GM12878 (cell line): ENCODE measurements around the gene MT1E. TPM values are rescaled to one million over a fixed set of nuclear protein-coding genes. Genes with fewer than 3 reads are reported as not detected.
A peak's percentile ranks its signal among the peaks of the same experiment; 100 is the strongest.

ENCODE experiments used
- ATAC-seq: fragments of 200-7000 bp; cut with Tn5 transposase; 3 replicates; pipeline ENCODE4 v1.9.1; 2020; ENCODE audit warnings: mild to moderate bottlenecking, moderate library complexity
- BruUV-seq: library from RNA; stranded (reverse); fragments of 400-500 nt; replicated peaks from 2 replicates; lab custom pipeline; 2021; lab: Mats Ljungman, UMichigan
- CTCF ChIA-PET: fragments of 300-600 bp; sonication (Branson Sonifier 250); formaldehyde crosslinking; extraction: SDS; loops from one replicate; lab custom pipeline; 2021; ENCODE audit warnings: inconsistent platforms; lab: Yijun Ruan, JAX
- POLR2A ChIA-PET: fragments of 350-600 bp; formaldehyde crosslinking; extraction: SDS; loops from one replicate; lab custom pipeline; 2021; ENCODE audit warnings: inconsistent platforms; lab: Charles Lee
- RAD21 ChIA-PET: fragments of 300-600 bp; sonication (Branson Sonifier 250); formaldehyde crosslinking; loops from one replicate; lab custom pipeline; 2023; ENCODE audit warnings: antibody characterized with exemption; ENCODE audit not compliant: unreplicated experiment; lab: Charles Lee
- SMC1A ChIA-PET: fragments of 300-600 bp; sonication (Branson Sonifier 250); formaldehyde crosslinking; loops from one replicate; lab custom pipeline; 2023; ENCODE audit not compliant: unreplicated experiment, uncharacterized antibody; lab: Charles Lee
- DNase-seq: peaks from one replicate; pipeline ENCODE4 v3.0.0-alpha.2; 2011; ENCODE audit warnings: low read depth, low spot score
- FAIRE-seq: peaks from 3 replicates; lab custom pipeline; 2011; peaks lifted over from hg19 to GRCh38; lab: Jason Lieb, UNC
- H2AFZ ChIP-seq: 2 replicates; pipeline ENCODE4 v1.6.0; 2011; ENCODE audit warnings: low read depth, low read length, control low read depth; ENCODE audit not compliant: control insufficient read depth
- H3K27ac ChIP-seq: 2 replicates; pipeline ENCODE4 v1.5.1; 2011; ENCODE audit warnings: control low read depth; ENCODE audit not compliant: control insufficient read depth, insufficient read depth
- H3K27me3 ChIP-seq, 2 experiments: replicated peaks in 1 of 2; 2 replicates each; pipeline versions ENCODE4 v1.6.0 to v1.6.1; 2011; ENCODE audit warnings: low read length in 1 of 2; ENCODE audit not compliant: control insufficient read depth in 2 of 2, insufficient read depth in 2 of 2
- H3K36me3 ChIP-seq, 2 experiments: 2 replicates each; pipeline ENCODE4 v1.5.1; 2011; ENCODE audit warnings: low read length in 1 of 2; ENCODE audit not compliant: control insufficient read depth in 2 of 2, insufficient read depth in 2 of 2
- H3K4me1 ChIP-seq: 2 replicates; pipeline ENCODE4 v1.6.1; 2011; ENCODE audit warnings: mild to moderate bottlenecking, low read length, moderate library complexity, mixed read lengths; ENCODE audit not compliant: control insufficient read depth, insufficient read depth
- H3K4me2 ChIP-seq: 2 replicates; pipeline ENCODE4 v1.6.0; 2011; ENCODE audit warnings: control low read depth; ENCODE audit not compliant: control insufficient read depth, insufficient read depth
- H3K4me3 ChIP-seq: fragments of 200-600 bp; sonication (generic); 2 replicates; pipeline ENCODE4 v1.5.1; 2016
- H3K79me2 ChIP-seq: 2 replicates; pipeline ENCODE4 v1.6.0; 2011; ENCODE audit warnings: low read length; ENCODE audit not compliant: control insufficient read depth, insufficient read depth
- H3K9ac ChIP-seq: 2 replicates; pipeline ENCODE4 v1.8.0; 2011; ENCODE audit warnings: low read length, control low read depth, mixed read lengths; ENCODE audit not compliant: control insufficient read depth, insufficient read depth
- H3K9me3 ChIP-seq: replicated peaks from 3 replicates; pipeline ENCODE4 v1.5.1; 2011; ENCODE audit warnings: mild to moderate bottlenecking, low read length; ENCODE audit not compliant: control insufficient read depth, insufficient read depth
- H4K20me1 ChIP-seq: 2 replicates; pipeline ENCODE4 v1.6.0; 2011; ENCODE audit not compliant: control insufficient read depth, insufficient read depth
- CHD4 ChIP-seq: fragments of 200-600 bp; sonication (generic); IDR thresholded peaks from 2 replicates; pipeline ENCODE4 v1.6.1; 2016; ENCODE audit warnings: mild to moderate bottlenecking
- CREM ChIP-seq: IDR thresholded peaks from 2 replicates; pipeline ENCODE4 v1.6.1; 2014; ENCODE audit warnings: antibody characterized with exemption, low read depth
- EGR1 ChIP-seq, 2 experiments: IDR thresholded peaks; 1 replicate in 1 of 2; 2 replicates in 1 of 2; pipeline ENCODE4 v1.6.1; 2011 to 2012; ENCODE audit warnings: low read depth in 2 of 2, low read length in 2 of 2, borderline replicate concordance in 1 of 2, mild to moderate bottlenecking in 1 of 2, moderate library complexity in 1 of 2
- FOXM1 ChIP-seq: IDR thresholded peaks from 2 replicates; pipeline ENCODE4 v1.6.1; 2012; ENCODE audit warnings: low read depth, mild to moderate bottlenecking, inconsistent platforms, low read length, moderate library complexity
- HSF1 ChIP-seq: fragments of 150-350 bp; IDR thresholded peaks from 2 replicates; pipeline ENCODE4 v1.6.1; 2014; ENCODE audit warnings: mild to moderate bottlenecking, low read depth, low read length
- JUNB ChIP-seq: IDR thresholded peaks from 2 replicates; pipeline ENCODE4 v1.6.1; 2016; ENCODE audit warnings: antibody characterized with exemption, mild to moderate bottlenecking
- KDM1A ChIP-seq: fragments of 200-600 bp; sonication (generic); IDR thresholded peaks from 2 replicates; pipeline ENCODE4 v1.6.1; 2016; ENCODE audit warnings: borderline replicate concordance
- MEF2A ChIP-seq: IDR thresholded peaks from 2 replicates; pipeline ENCODE4 v1.6.1; 2011; ENCODE audit warnings: low read depth, mild to moderate bottlenecking, low read length, moderate library complexity; ENCODE audit not compliant: insufficient read depth
- RCOR1 ChIP-seq: conservative IDR thresholded peaks from 2 replicates; pipeline ENCODE4 v1.6.1; 2012; ENCODE audit warnings: low read depth, low read length, improper control_type of control experiment
- SUZ12 ChIP-seq: fragments of 200-600 bp; sonication (generic); IDR thresholded peaks from one replicate; pipeline ENCODE4 v1.6.1; 2018; ENCODE audit warnings: antibody characterized with exemption, mild to moderate bottlenecking; ENCODE audit not compliant: unreplicated experiment
- TARDBP ChIP-seq: IDR thresholded peaks from 2 replicates; pipeline ENCODE4 v1.6.1; 2016; ENCODE audit warnings: borderline replicate concordance
- TCF7 ChIP-seq: IDR thresholded peaks from 2 replicates; pipeline ENCODE4 v1.6.1; 2014; ENCODE audit warnings: antibody characterized with exemption, borderline replicate concordance
- ZBED1 ChIP-seq: IDR thresholded peaks from 2 replicates; pipeline ENCODE4 v1.6.1; 2016; ENCODE audit warnings: borderline replicate concordance
- ZNF217 ChIP-seq: fragments of 450-650 bp; IDR thresholded peaks from 2 replicates; pipeline ENCODE4 v1.6.1; 2017; ENCODE audit warnings: antibody characterized with exemption, mild to moderate bottlenecking
- ZSCAN29 ChIP-seq: fragments of 450-650 bp; IDR thresholded peaks from 2 replicates; pipeline ENCODE4 v1.6.1; 2017; ENCODE audit warnings: mild to moderate bottlenecking, moderate library complexity
- WGBS: methylation state at CpG from one replicate; pipeline ENCODE4 v1.1.6; 2016; ENCODE audit warnings: low lambda C conversion rate; ENCODE audit not compliant: insufficient replicate concordance, insufficient coverage; ENCODE audit errors: missing lambda C conversion rate; 5-methylcytosine and 5-hydroxymethylcytosine counted together
- in situ Hi-C: fragments of 300-500 bp; cut with MboI; formaldehyde crosslinking; loops from 9 replicates; pipeline ENCODE4 v1.14.3; 2018; ENCODE audit warnings: mixed read lengths
- intact Hi-C: fragments of 100-400 bp; cut with micrococcal nuclease; formaldehyde crosslinking; loops from one replicate; pipeline ENCODE4 v1.14.2; 2022; ENCODE audit not compliant: unreplicated experiment
- polyA plus RNA-seq, 11 experiments: library from polyadenylated mRNA; depleted of rRNA in 4 of 11; unstranded in 6 of 11; stranded (reverse) in 5 of 11; fragments of >200 nt; fragmentation: Nextera tagmentation in 4 of 11; fragmentation: Illumina TruSeq in 1 of 11; extraction: Ambion mirVana in 4 of 11; extraction: Trizol in 1 of 11; gene quantifications; 1 replicate in 1 of 11; 2 replicates in 10 of 11; pipeline versions ENCODE4 v1.2.1 to v1.2.3, GENCODE V29; 2011 to 2016; ENCODE audit warnings: inconsistent platforms in 2 of 11, missing spikeins in 2 of 11, low read depth in 1 of 11
- total RNA-seq, 4 experiments: library from RNA; depleted of rRNA in 3 of 4; stranded (reverse); fragments of >200 nt in 3 of 4; fragmentation: Illumina TruSeq in 1 of 4; extraction: Trizol in 1 of 4; gene quantifications; 2 replicates each; pipeline versions ENCODE4 v1.2.1 to v1.2.3, GENCODE V29; 2013 to 2021
- TF ChIP-seq, protein P1 (sequence below): fragments of 450-650 bp; IDR thresholded peaks from 2 replicates; pipeline ENCODE4 v1.6.1; 2016; ENCODE audit warnings: mild to moderate bottlenecking
- TF ChIP-seq, protein P2 (sequence below): fragments of 450-650 bp; IDR thresholded peaks from 2 replicates; pipeline ENCODE4 v1.6.1; 2018; ENCODE audit warnings: mild to moderate bottlenecking, low read depth, moderate library complexity; ENCODE audit not compliant: partially characterized antibody
- TF ChIP-seq, protein P3 (sequence below): fragments of 450-650 bp; formaldehyde crosslinking; IDR thresholded peaks from 2 replicates; pipeline ENCODE4 v1.5.0; 2022; ENCODE audit warnings: mild to moderate bottlenecking, missing genetic modification characterization

The MT1E gene
- total and polyA plus RNA-seq, 10 of the 15 experiments (the other 5 are each of a cell fraction or from before 2014, with no cell fraction given), result 5.8 to 22.3 (median 16.5) TPM

- DNase-seq (no peak), ATAC-seq (0 out of 3 replicates have a peak, but pooled peaks have one; percentile 3), FAIRE-seq (no peak)
- 56% methylated on average over 14 of the region's 14 CpGs for WGBS
- ChIA-PET POLR2A (no interaction called here), RAD21 (interaction anchor here (2.9 kb wide), 1 partner anchor 70 kb away, joined by 11 read pairs; no protein-coding TSS in a partner anchor), CTCF (no interaction called here), SMC1A (interaction anchor here (1.0 to 2.4 kb wide), 3 partner anchors 21 to 40 kb away, joined by 3 to 27 read pairs (median 4); no protein-coding TSS in a partner anchor)
- BruUV-seq, result no TSS peak
- Histone ChIP-seq H3K79me2 (no peaks in the 10 kb centered on the region), H4K20me1 (no peaks in the 10 kb centered on the region), H3K4me3 (no peak overlapping the region), H3K4me2 (no peak overlapping the region; the same call in 1 of the 2 replicates), H3K27me3 (peaks cover 14 to 24% of the 10 kb centered on the region in 2 experiments), H2AFZ (no peak overlapping the region), H3K9me3 (no peaks in the 10 kb centered on the region), H3K9ac (no peak overlapping the region), H3K36me3 (no peaks in the 10 kb centered on the region), H3K4me1 (peaks cover 15% of the 10 kb centered on the region), H3K27ac (no peak overlapping the region)
- intact Hi-C loops (no loop called here), in situ Hi-C loops (no loop called here)
- no peak for TF ChIP-seq JUNB
- no peak for TF ChIP-seq ZNF217
- TF ChIP-seq TARDBP, result no peak
- TF ChIP-seq CREM, result no peak
- no peak for TF ChIP-seq CHD4
- TF ChIP-seq TCF7, result no peak
- TF ChIP-seq ZBED1, result no peak
- TF ChIP-seq KDM1A, result no peak
- TF ChIP-seq MEF2A, result no peak
- TF ChIP-seq HSF1, result no peak
- no peak for TF ChIP-seq EGR1 (IDR thresholded peaks at IDR 0.05; ENCODE audit: borderline replicate concordance in 1 of 2, low read depth in 2 of 2, low read length in 2 of 2)
- no peak for TF ChIP-seq ZSCAN29
- TF ChIP-seq, protein P1, sequence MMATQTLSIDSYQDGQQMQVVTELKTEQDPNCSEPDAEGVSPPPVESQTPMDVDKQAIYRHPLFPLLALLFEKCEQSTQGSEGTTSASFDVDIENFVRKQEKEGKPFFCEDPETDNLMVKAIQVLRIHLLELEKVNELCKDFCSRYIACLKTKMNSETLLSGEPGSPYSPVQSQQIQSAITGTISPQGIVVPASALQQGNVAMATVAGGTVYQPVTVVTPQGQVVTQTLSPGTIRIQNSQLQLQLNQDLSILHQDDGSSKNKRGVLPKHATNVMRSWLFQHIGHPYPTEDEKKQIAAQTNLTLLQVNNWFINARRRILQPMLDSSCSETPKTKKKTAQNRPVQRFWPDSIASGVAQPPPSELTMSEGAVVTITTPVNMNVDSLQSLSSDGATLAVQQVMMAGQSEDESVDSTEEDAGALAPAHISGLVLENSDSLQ, result no peak
- TF ChIP-seq RCOR1, result no peak
- no peak for TF ChIP-seq FOXM1
- no peak for TF ChIP-seq SUZ12
- TF ChIP-seq, protein P2, sequence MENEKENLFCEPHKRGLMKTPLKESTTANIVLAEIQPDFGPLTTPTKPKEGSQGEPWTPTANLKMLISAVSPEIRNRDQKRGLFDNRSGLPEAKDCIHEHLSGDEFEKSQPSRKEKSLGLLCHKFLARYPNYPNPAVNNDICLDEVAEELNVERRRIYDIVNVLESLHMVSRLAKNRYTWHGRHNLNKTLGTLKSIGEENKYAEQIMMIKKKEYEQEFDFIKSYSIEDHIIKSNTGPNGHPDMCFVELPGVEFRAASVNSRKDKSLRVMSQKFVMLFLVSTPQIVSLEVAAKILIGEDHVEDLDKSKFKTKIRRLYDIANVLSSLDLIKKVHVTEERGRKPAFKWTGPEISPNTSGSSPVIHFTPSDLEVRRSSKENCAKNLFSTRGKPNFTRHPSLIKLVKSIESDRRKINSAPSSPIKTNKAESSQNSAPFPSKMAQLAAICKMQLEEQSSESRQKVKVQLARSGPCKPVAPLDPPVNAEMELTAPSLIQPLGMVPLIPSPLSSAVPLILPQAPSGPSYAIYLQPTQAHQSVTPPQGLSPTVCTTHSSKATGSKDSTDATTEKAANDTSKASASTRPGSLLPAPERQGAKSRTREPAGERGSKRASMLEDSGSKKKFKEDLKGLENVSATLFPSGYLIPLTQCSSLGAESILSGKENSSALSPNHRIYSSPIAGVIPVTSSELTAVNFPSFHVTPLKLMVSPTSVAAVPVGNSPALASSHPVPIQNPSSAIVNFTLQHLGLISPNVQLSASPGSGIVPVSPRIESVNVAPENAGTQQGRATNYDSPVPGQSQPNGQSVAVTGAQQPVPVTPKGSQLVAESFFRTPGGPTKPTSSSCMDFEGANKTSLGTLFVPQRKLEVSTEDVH, result no peak
- TF ChIP-seq, protein P3, sequence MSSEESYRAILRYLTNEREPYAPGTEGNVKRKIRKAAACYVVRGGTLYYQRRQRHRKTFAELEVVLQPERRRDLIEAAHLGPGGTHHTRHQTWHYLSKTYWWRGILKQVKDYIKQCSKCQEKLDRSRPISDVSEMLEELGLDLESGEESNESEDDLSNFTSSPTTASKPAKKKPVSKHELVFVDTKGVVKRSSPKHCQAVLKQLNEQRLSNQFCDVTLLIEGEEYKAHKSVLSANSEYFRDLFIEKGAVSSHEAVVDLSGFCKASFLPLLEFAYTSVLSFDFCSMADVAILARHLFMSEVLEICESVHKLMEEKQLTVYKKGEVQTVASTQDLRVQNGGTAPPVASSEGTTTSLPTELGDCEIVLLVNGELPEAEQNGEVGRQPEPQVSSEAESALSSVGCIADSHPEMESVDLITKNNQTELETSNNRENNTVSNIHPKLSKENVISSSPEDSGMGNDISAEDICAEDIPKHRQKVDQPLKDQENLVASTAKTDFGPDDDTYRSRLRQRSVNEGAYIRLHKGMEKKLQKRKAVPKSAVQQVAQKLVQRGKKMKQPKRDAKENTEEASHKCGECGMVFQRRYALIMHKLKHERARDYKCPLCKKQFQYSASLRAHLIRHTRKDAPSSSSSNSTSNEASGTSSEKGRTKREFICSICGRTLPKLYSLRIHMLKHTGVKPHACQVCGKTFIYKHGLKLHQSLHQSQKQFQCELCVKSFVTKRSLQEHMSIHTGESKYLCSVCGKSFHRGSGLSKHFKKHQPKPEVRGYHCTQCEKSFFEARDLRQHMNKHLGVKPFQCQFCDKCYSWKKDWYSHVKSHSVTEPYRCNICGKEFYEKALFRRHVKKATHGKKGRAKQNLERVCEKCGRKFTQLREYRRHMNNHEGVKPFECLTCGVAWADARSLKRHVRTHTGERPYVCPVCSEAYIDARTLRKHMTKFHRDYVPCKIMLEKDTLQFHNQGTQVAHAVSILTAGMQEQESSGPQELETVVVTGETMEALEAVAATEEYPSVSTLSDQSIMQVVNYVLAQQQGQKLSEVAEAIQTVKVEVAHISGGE (CRISPR knock-in tag), result no peak
Observed at GRCh38 chr16:56631832-56632155, 6.2 kb downstream of the MT1E start.
